K562 (cell line): Measurements from ENCODE around the gene EPB41L2. TPM values are rescaled to one million over a fixed set of nuclear protein-coding genes. Genes with fewer than 3 reads are reported as not detected.

Source experiments
- ADNP ChIP-seq: fragments of 200-800 bp; sonication (Bioruptor generic); IDR thresholded peaks from 2 replicates; pipeline ENCODE4 v1.6.1; 2016; ENCODE audit warnings: missing genetic modification characterization, missing compliant biosample characterization
- AFF4 ChIP-seq: sonication (generic); formaldehyde crosslinking; IDR thresholded peaks from 2 replicates; pipeline ENCODE4 v1.8.0; 2023; ENCODE audit warnings: mild to moderate bottlenecking, missing genetic modification reagents
- ATF1 ChIP-seq, 2 experiments: fragments of 450-650 bp in 1 of 2; IDR thresholded peaks; 2 replicates each; pipeline ENCODE4 v1.6.1; 2016; ENCODE audit warnings: missing compliant biosample characterization in 1 of 2, missing genetic modification characterization in 1 of 2
- CBX5 ChIP-seq: IDR thresholded peaks from 2 replicates; pipeline ENCODE4 v1.6.1; 2014; ENCODE audit warnings: low read depth, borderline replicate concordance
- CREM ChIP-seq: IDR thresholded peaks from 2 replicates; pipeline ENCODE4 v1.6.1; 2014; ENCODE audit warnings: antibody characterized with exemption, low read depth
- DDX20 ChIP-seq: fragments of 450-650 bp; IDR thresholded peaks from 2 replicates; pipeline ENCODE4 v1.6.1; 2016; ENCODE audit warnings: missing genetic modification characterization, low read depth, mild to moderate bottlenecking, missing compliant biosample characterization, moderate library complexity
- ELK1 ChIP-seq: sonication (generic); formaldehyde crosslinking; IDR thresholded peaks from 2 replicates; pipeline ENCODE4 v1.8.1; 2022; ENCODE audit warnings: missing genetic modification reagents
- EP400 ChIP-seq: fragments of 450-650 bp; IDR thresholded peaks from 2 replicates; pipeline ENCODE4 v1.6.1; 2017; ENCODE audit warnings: antibody characterized with exemption, mild to moderate bottlenecking, moderate library complexity
- ETS1 ChIP-seq: conservative IDR thresholded peaks from 2 replicates; pipeline ENCODE4 v1.6.1; 2011; ENCODE audit warnings: low read depth, mild to moderate bottlenecking, low read length; ENCODE audit not compliant: control insufficient read depth
- FOXO4 ChIP-seq: fragments of 450-650 bp; formaldehyde crosslinking; IDR thresholded peaks from 2 replicates; pipeline ENCODE4 v1.4.0; 2020; ENCODE audit warnings: mild to moderate bottlenecking, moderate library complexity
- MCM7 ChIP-seq, 2 experiments: fragments of 450-650 bp; IDR thresholded peaks; 2 replicates each; pipeline ENCODE4 v1.6.1; 2016 to 2018
- NRF1 ChIP-seq, 2 experiments: fragments of 450-650 bp; IDR thresholded peaks in 1 of 2; conservative IDR thresholded peaks in 1 of 2; 2 replicates each; pipeline ENCODE4 v1.6.1; 2014; ENCODE audit warnings: mild to moderate bottlenecking in 2 of 2
- PCBP1 ChIP-seq: fragments of 200-400 bp; formaldehyde crosslinking; IDR thresholded peaks from 2 replicates; pipeline ENCODE4 v1.6.1; 2018; ENCODE audit warnings: mild to moderate bottlenecking, low read depth, low read length; ENCODE audit not compliant: poor library complexity, severe bottlenecking
- POLR2AphosphoS5 ChIP-seq: IDR thresholded peaks from 2 replicates; pipeline ENCODE4 v1.6.1; 2011; ENCODE audit warnings: mild to moderate bottlenecking, low read depth, low read length, moderate library complexity; ENCODE audit not compliant: control insufficient read depth, insufficient read depth
- SAFB ChIP-seq: fragments of 200-400 bp; formaldehyde crosslinking; IDR thresholded peaks from 2 replicates; pipeline ENCODE4 v1.6.1; 2017; ENCODE audit warnings: low read depth, low read length, borderline replicate concordance
- SNAPC5 ChIP-seq: fragments of 250-450 bp; sonication (Bioruptor Pico); IDR thresholded peaks from 2 replicates; pipeline ENCODE4 v1.8.0; 2021; ENCODE audit warnings: moderate library complexity, mild to moderate bottlenecking, inconsistent platforms
- ZBTB1 ChIP-seq: sonication (generic); formaldehyde crosslinking; IDR thresholded peaks from 2 replicates; pipeline ENCODE4 v1.8.1; 2023; ENCODE audit warnings: missing genetic modification reagents, low read depth, mild to moderate bottlenecking, borderline replicate concordance
- ZBTB7A ChIP-seq: IDR thresholded peaks from 2 replicates; pipeline ENCODE4 v1.6.1; 2011; ENCODE audit warnings: low read depth, mild to moderate bottlenecking, low read length, moderate library complexity, borderline replicate concordance; ENCODE audit not compliant: control insufficient read depth
- ZNF134 ChIP-seq: fragments of 250-450 bp; sonication (Bioruptor Pico); conservative IDR thresholded peaks from 2 replicates; pipeline ENCODE4 v1.4.0; 2020
- ZNF146 ChIP-seq: IDR thresholded peaks from one replicate; pipeline ENCODE4 v1.6.1; 2018; ENCODE audit warnings: missing compliant biosample characterization; ENCODE audit not compliant: unreplicated experiment
- ZNF175 ChIP-seq: fragments of 200-800 bp; sonication (Bioruptor generic); IDR thresholded peaks from 2 replicates; pipeline ENCODE4 v1.6.1; 2016; ENCODE audit warnings: low read depth, mild to moderate bottlenecking, missing genetic modification characterization, missing compliant biosample characterization
- polyA plus RNA-seq, 8 experiments: library from polyadenylated mRNA; depleted of rRNA in 4 of 8; stranded (reverse) in 5 of 8; unstranded in 3 of 8; fragments of >200 nt; fragmentation: Nextera tagmentation in 2 of 8; fragmentation: Illumina TruSeq in 1 of 8; extraction: Ambion mirVana in 2 of 8; extraction: Trizol in 1 of 8; gene quantifications; 2 replicates each; pipeline versions ENCODE4 v1.2.1 to v1.2.3, GENCODE V29; 2011 to 2014; ENCODE audit warnings: inconsistent platforms in 1 of 8, missing spikeins in 1 of 8
- total RNA-seq, 7 experiments: library from RNA; depleted of rRNA in 6 of 7; stranded (reverse); fragments of >200 nt in 6 of 7; fragmentation: Illumina TruSeq in 2 of 7; extraction: Trizol in 2 of 7; gene quantifications; 2 replicates each; pipeline versions ENCODE4 v1.2.1 to v1.2.3, GENCODE V29; 2011 to 2021; ENCODE audit warnings: low replicate concordance in 1 of 7

The EPB41L2 gene
- total and polyA plus RNA-seq, 9 of the 15 experiments (the other 6 are each of a cell fraction or from before 2014, with no cell fraction given), result 5.1 to 53.6 (median 25.0) TPM

GRCh38 chr6:130993292-130993765 is 69.7 kb downstream of the EPB41L2 start (continued):
- TF ChIP-seq AFF4 (CRISPR knock-in tag) (0 out of 2 replicates have a peak, but pooled peaks have one; percentile 45), ETS1 (no peak), ELK1 (CRISPR knock-in tag) (no peak), FOXO4 (CRISPR knock-in tag) (no peak), ZNF134 (CRISPR knock-in tag) (no peak), ZNF146 (CRISPR knock-in tag) (no peak), ZBTB7A (no peak), ZNF175 (peak; percentile 77), CBX5 (no peak), ATF1 (CRISPR knock-in tag; IDR thresholded peaks at IDR 0.05) (no peak), ATF1 (tag; IDR thresholded peaks at IDR 0.05) (peak; percentile 82), POLR2AphosphoS5 (peak; percentile 52; the same call in 1 of the 2 replicates), CREM (peak; percentile 72), ADNP (tag) (no peak), MCM7 (IDR thresholded peaks at IDR 0.05) (no peak), SAFB (no peak), SNAPC5 (no peak), EP400 (peak; percentile 89), PCBP1 (no peak), ZBTB1 (CRISPR knock-in tag) (no peak), NRF1 (conservative IDR thresholded peaks at IDR 0.05 in 1 of 2, IDR thresholded peaks at IDR 0.05 in 1 of 2) (peak; percentile 40 to 49; a peak in 3 of 4 replicates), DDX20 (tag) (no peak)
